ENCODE results near the gene RAB33B. TPM values are rescaled to one million over a fixed set of nuclear protein-coding genes. Genes with fewer than 3 reads are reported as not detected.
A peak's percentile ranks its signal among the peaks of the same experiment; 100 is the strongest.

RAB33B gene
- total RNA-seq, 1 donor from 2014 or later, result 14.4 TPM

- peaks cover 3% of the 10 kb centered on the region for H3K27me3 Mint-ChIP-seq (ENCODE audit: insufficient read depth, low read depth)
- no peak for TF ChIP-seq EZH2 (IDR thresholded peaks at IDR 0.05)
- TF ChIP-seq CTCF (IDR thresholded peaks at IDR 0.05), result no peak
- TF ChIP-seq EZH2phosphoT487 (IDR thresholded peaks at IDR 0.05), result no peak
- no peak overlapping the region for H3K27ac ChIP-seq
- H3K9me3 ChIP-seq (ENCODE audit: low read depth), result no peaks in the 10 kb centered on the region
- H3K36me3 ChIP-seq, result no peaks in the 10 kb centered on the region
- H3F3A ChIP-seq (ENCODE audit: low read depth), result no peaks in the 10 kb centered on the region
- H3K4me1 ChIP-seq, result no peaks in the 10 kb centered on the region
- H3K4me2 ChIP-seq, result no peak overlapping the region
- H3K27ac Mint-ChIP-seq, result peak overlapping the region; percentile 4
- no peaks in the 10 kb centered on the region for H3K27me3 ChIP-seq
- peaks cover 2% of the 10 kb centered on the region for H3K36me3 Mint-ChIP-seq
- no peaks in the 10 kb centered on the region for H4K20me1 ChIP-seq (ENCODE audit: low read depth)
- H3K79me2 ChIP-seq (ENCODE audit: low read depth), result no peaks in the 10 kb centered on the region
- H3K4me3 Mint-ChIP-seq, result no peak overlapping the region
- DNase-seq (ENCODE audit: low spot score), result no peak
- H3K9me3 Mint-ChIP-seq, result no peaks in the 10 kb centered on the region
- no peak overlapping the region for H3K4me3 ChIP-seq
- peaks cover 14% of the 10 kb centered on the region for H3K4me1 Mint-ChIP-seq
- H2AFZ ChIP-seq (replicated peaks), result peak overlapping the region; percentile 36
- no peak overlapping the region for H3K9ac ChIP-seq
Measured at GRCh38 chr4:139501117-139501516, 47.2 kb downstream of the RAB33B start.

GRCh38 chr4:139501527-139501926, 47.6 kb downstream of the RAB33B start:
- Mint-ChIP-seq H3K9me3 (no peaks in the 10 kb centered on the region), H3K27me3 (ENCODE audit: insufficient read depth, low read depth) (peaks cover 2% of the 10 kb centered on the region), H3K4me3 (no peak overlapping the region), H3K4me1 (peaks cover 14% of the 10 kb centered on the region), H3K27ac (peak overlapping the region; percentile 53), H3K36me3 (peaks cover 3% of the 10 kb centered on the region)
- H2AFZ ChIP-seq (replicated peaks), result no peak overlapping the region
- no peaks in the 10 kb centered on the region for H3K36me3 ChIP-seq
- no peaks in the 10 kb centered on the region for H3K9me3 ChIP-seq (ENCODE audit: low read depth)
- DNase-seq (ENCODE audit: low spot score), result peak; percentile 2
- no peak overlapping the region for H3K9ac ChIP-seq
- TF ChIP-seq CTCF (IDR thresholded peaks at IDR 0.05) (no peak), EZH2 (IDR thresholded peaks at IDR 0.05) (no peak), EZH2phosphoT487 (IDR thresholded peaks at IDR 0.05) (no peak)
- H4K20me1 ChIP-seq (ENCODE audit: low read depth), result no peaks in the 10 kb centered on the region
- no peaks in the 10 kb centered on the region for H3K4me1 ChIP-seq
- no peaks in the 10 kb centered on the region for H3F3A ChIP-seq (ENCODE audit: low read depth)
- H3K79me2 ChIP-seq (ENCODE audit: low read depth), result no peaks in the 10 kb centered on the region
- no peak overlapping the region for H3K4me3 ChIP-seq
- no peak overlapping the region for H3K4me2 ChIP-seq
- no peaks in the 10 kb centered on the region for H3K27me3 ChIP-seq
- no peak overlapping the region for H3K27ac ChIP-seq

GRCh38 chr4:139501927-139502899, 48.3 kb downstream of the RAB33B start:
- Histone ChIP-seq H3K9me3 (ENCODE audit: low read depth) (no peaks in the 10 kb centered on the region), H3K36me3 (no peaks in the 10 kb centered on the region), H3K79me2 (ENCODE audit: low read depth) (no peaks in the 10 kb centered on the region), H3K9ac (no peak overlapping the region), H3K4me2 (no peak overlapping the region), H3F3A (ENCODE audit: low read depth) (no peaks in the 10 kb centered on the region), H4K20me1 (ENCODE audit: low read depth) (no peaks in the 10 kb centered on the region), H3K4me1 (no peaks in the 10 kb centered on the region), H3K27me3 (no peaks in the 10 kb centered on the region), H3K4me3 (no peak overlapping the region), H3K27ac (no peak overlapping the region), H2AFZ (replicated peaks) (peak overlapping the region; percentile 24)
- no peak for DNase-seq (ENCODE audit: low spot score)
- Mint-ChIP-seq H3K27me3 (ENCODE audit: insufficient read depth, low read depth) (peaks cover 2% of the 10 kb centered on the region), H3K36me3 (peaks cover 4% of the 10 kb centered on the region), H3K9me3 (no peaks in the 10 kb centered on the region), H3K27ac (peak overlapping the region; percentile 53), H3K4me3 (no peak overlapping the region), H3K4me1 (peaks cover 14% of the 10 kb centered on the region)
- TF ChIP-seq CTCF (IDR thresholded peaks at IDR 0.05) (no peak), EZH2phosphoT487 (IDR thresholded peaks at IDR 0.05) (no peak), EZH2 (IDR thresholded peaks at IDR 0.05) (no peak)
